NCI-H2107 (cell line): Measurements from ENCODE around the gene KATNA1.

Experiments
- DNase-seq: peaks from one replicate; lab custom pipeline; 2025; lab: John Stamatoyannopoulos, UW

The KATNA1 gene

DNA sequence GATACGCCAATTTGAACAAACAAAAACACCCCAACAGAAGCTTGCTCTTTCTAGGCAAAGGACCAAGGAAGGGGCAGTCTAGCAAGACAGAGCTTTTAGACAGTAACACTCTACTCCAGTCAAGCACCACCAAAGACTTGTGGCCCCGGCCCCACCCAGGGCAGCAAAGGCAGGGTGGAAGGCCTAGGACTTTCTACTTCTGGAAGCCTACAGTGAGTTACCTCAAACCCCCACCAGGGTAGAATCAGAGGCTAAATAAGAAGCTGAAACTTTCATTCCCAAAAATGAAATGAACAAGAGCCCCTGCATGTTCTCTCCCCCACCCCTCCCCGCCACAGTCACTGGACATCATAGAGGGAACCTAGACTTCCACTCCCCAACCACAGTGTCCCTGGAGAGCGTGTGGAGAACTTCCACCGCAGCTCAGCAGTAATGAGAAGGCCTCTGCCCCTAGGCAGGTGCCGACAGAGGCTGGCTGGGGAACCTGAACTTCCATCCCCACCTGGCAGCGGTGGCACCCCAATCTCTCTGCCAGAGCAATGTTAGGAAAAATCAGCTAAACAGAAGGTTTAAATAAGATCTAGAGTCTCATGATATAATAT is 40.0 kb downstream of the KATNA1 start:
- peak; percentile 2 for DNase-seq

DNA sequence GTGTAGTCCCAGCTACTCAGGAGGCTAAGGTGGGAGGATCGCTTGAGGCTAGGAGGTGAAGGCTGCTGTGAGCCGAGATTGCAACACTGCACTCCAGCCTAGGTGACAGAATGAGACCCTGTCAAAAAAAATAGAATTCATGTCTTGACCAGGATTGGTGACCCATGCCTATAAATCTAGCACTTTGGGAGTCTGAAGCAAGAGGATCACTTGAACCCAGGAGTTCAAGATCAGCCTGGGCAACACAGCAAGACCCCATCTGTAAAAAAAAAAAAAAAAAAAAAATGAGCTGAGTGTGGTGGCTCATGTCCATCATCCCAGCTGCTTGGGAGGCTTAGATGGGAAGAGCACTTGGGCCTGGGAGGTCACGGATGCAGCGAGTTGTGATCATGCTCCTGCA is 48.0 kb downstream of the KATNA1 start:
- DNase-seq, result no peak

- DNase-seq, result no peak
Measured at GRCh38 chr6:149593408-149593807, 55.1 kb downstream of the KATNA1 start.

GRCh38 chr6:149592983-149593382 is 55.5 kb downstream of the KATNA1 start:
- no peak for DNase-seq

GRCh38 chr6:149586149-149586548 is 62.4 kb downstream of the KATNA1 start:
- DNase-seq, result no peak

DNA sequence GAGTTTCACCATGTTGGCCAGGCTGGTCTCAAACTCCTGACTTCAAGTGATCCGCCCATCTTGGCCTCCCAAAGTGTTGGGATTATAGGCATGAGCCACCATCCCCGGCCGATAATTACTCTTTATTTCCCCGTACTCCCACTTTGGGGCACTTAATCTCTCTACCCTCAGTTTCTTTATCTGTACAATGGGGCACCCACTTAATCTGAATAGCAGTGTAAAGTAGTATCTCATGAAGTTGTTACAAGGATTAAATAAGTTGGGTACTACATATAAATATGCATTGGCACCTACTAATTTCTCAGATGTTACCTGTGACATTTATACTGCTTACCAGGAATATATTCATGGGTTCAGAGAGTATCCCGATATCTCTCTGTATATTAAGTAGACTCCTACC is 67.2 kb downstream of the KATNA1 start:
- no peak for DNase-seq

- no peak for DNase-seq
Measured at GRCh38 chr6:149580880-149581279, 67.6 kb downstream of the KATNA1 start.

GRCh38 chr6:149567945-149568585 is 80.4 kb downstream of the KATNA1 start:
- DNase-seq, result no peak

DNA sequence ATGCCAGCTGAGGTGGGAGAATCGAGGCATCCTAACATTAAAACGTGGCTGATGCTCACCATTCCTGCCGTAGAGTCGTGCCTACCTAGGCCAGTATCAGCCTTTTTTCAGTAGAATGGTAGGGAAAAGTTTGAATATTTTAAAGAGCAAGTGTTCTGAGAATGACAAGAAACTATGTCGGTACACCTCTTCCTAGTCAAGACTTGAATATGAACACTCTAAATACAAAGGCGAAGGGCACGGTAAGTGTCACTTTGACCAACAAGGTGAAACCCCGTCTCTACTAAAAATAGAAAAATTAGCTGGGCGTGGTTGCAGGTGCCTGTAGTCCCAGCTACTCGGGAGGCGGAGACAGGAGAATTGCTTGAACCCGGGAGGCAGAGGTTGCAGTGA is 81.3 kb downstream of the KATNA1 start:
- DNase-seq, result no peak

DNA sequence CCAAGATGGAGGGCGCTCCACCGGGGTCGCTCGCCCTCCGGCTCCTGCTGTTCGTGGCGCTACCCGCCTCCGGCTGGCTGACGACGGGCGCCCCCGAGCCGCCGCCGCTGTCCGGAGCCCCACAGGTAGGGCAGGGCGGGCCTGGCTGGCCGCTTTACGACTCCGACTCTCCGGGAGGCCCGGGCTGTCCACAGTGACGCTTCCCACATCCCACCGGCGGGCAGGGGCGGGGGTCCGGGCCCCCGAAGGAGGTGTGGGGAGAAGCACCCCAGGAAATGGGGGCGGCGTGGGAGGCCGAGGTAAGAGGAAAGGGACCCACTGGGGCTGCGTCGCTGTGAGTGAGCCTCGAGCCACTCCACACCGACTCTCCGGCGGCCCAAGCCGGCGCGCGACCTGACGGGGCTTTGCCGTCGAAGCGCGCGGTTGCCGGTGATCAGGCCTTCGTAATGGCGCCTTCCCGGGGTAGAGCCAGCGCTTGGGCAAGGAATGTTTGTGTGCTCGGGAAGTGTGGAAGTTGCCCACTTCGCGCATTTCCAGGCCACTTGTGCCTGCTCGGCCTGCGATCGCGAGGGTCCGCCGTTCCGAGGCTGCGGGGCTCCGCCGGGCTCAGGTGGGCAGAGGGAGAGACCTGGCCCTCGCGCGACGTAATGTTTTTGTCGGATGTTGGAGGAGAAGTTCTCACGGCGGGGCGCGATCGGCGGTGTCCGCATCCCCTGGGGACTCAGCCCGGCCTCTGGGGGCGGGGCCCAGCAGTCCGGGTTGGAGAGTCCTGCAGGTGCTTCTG is 81.9 kb downstream of the KATNA1 start:
- DNase-seq, result peak; percentile 29

GRCh38 chr6:149565527-149566409 is 82.7 kb downstream of the KATNA1 start, which contains the start of gene GINM1:
Gene GINM1 (plus strand): TSS chr6:149566375. CDS start chr6:149566415, 40 bp downstream.
- peak; percentile 88 for DNase-seq

DNA sequence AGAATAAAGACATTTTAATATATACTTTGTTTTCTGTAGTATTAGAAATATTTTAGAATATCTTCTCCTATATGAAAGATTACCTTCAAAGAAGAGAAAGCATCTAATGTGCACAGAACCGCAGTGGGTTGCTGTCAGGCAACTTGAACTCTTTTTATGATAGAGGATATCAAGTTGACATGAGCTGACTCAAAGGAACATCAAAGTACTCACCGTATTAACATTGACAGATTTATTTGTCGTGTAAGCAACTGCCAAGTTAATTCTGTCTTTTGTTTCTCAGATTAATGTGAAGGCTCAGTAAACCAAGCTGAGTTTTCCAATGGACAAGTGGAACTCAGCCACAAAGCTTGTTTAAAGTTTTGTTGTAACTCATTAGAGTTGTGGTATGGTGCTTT is 84.6 kb downstream of the KATNA1 start:
- DNase-seq, result no peak

DNA sequence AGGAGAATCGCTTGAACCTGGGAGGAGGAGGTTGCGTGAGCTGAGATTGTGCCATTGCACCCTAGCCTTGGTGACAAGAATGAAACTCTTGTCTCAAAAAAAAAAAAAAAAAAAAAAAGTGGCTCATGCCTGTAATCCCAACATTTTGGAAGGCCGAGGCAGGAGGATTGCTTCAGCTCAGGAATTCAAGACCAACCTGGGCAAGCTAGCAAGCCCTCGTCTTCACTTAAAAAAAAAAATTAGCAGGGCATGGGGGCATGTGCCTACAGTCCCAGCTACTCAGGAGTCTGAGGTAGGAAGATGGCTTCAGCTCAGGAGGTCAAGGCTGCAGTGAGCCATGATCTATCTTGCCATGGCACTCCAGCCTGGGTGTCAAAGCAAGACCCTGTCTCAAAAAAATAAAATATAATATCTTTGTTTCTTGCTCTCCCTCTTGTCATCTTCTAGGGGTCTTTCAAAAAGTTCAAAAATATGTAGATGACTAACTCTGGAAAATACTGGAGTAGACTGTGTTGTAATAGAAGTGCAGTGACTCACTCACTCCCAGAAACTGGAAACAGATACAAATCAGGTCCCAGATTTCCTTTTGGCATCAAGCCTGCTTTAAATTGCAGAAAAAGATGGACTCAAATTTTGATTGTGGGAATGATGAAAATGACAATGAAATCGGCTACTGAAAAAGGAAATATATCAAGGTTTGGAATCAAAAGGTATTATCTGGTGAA is 85.1 kb downstream of the KATNA1 start:
- no peak for DNase-seq

DNA sequence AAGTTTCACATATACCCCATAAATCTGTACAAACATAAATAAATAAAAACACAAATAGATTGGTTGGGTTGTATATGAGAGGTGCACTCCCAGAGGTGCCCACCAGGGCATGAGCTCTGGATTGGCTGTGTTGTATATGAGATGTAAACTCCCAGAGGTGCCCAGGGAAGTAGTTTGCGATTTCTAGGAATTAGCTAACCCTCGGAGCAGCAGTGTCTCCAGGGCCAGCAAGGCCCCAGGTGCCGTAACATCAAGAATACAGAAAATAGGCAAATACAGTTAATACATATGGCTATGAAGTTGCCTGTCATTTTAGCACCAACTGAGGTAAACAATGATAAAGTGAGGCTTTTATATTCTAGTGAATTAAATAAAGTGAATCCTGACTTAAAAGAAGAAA is 87.8 kb downstream of the KATNA1 start:
- no peak for DNase-seq

GRCh38 chr6:149559389-149559788 is 89.1 kb downstream of the KATNA1 start:
- DNase-seq, result no peak

DNA sequence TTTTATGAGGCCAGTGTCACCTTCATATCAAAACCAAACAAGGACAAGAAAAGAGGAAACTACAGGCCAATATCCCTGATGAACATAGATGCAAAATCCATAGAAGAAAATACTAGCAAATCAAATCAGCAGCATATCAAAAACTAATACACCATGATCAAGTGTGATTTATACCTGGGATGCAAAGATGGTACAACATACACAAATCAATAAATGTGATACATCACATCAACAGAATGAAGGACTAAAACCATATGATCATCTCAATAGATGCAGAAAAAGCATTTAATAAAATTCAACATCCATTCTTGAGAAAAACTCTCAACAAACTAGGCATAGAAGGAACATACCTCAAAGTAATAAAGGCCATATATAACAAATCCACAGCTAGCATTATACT is 90.5 kb downstream of the KATNA1 start:
- no peak for DNase-seq

DNA sequence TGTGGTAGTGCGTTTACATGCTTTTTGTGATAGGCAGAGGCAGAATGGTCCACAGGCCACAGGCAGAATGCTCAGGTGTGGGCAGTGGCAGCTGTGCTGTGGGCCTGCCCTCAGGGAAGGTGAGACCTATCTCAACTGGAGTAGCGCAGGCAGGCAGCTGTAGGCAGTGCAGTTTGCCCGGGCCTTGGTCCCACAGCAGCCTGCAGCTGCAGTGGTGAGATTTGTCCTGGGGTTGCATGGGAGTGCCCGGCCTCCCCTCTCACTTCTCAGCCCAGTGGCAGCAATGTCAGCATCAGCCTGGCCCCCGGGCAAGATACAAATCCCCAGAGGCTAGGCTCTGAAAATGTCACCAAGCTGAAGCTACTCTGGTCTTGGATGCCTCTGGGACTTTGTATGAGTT is 96.6 kb downstream of the KATNA1 start:
- DNase-seq, result no peak

- peak; percentile 93 for DNase-seq
Measured at GRCh38 chr6:149545754-149546471, 102.6 kb downstream of the KATNA1 start, which contains the start of gene PPIL4. Gene PPIL4 (minus strand): TSS chr6:149546043. CDS start chr6:149546005, 38 bp downstream.

DNA sequence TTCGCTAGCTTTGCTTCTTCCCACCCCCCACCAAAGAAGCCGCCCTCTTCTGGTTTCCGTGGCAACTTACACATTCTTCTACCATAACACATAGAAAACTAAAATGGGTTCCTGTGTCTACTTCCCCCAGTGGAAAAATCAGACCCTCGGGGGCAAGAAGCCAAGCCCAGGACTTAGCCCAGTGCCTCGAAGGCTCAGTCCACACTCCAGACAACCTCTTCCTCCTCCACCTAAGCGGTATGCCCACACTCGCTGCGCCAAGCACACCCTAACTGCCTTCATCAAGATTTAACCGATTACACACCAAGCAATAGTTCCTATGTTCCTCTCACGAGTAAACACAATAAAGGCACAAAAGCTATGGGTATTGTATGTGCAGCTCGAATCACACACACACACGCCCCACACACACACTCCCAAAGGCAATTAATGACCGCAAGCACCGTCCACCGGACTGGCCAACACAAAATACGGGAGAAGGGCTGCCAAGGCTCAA is 103.2 kb downstream of the KATNA1 start:
- no peak for DNase-seq
